Thyroid gland (tissue), 4 donors: Measurements from ENCODE around the gene AGPAT1.
A peak's percentile ranks its signal among the peaks of the same experiment; 100 is the strongest.

Source experiments
- POLR2A ChIP-seq, 2 donors: fragments of 450-650 bp; IDR thresholded peaks; one replicate each; pipeline ENCODE4 v1.6.1; 2017; ENCODE audit warnings: antibody characterized with exemption in 2 of 2, mild to moderate bottlenecking in 2 of 2, moderate library complexity in 1 of 2
- TF ChIP-seq, protein P1 (sequence below), 6 experiments: fragments of 200-600 bp in 3 of 6; fragments of 450-650 bp in 3 of 6; sonication (generic) in 3 of 6; IDR thresholded peaks; one replicate each; pipeline ENCODE4 v1.5.1; 2016 to 2019; ENCODE audit warnings: antibody characterized with exemption in 6 of 6, mild to moderate bottlenecking in 2 of 6, inconsistent platforms in 1 of 6, moderate library complexity in 1 of 6

DNA sequence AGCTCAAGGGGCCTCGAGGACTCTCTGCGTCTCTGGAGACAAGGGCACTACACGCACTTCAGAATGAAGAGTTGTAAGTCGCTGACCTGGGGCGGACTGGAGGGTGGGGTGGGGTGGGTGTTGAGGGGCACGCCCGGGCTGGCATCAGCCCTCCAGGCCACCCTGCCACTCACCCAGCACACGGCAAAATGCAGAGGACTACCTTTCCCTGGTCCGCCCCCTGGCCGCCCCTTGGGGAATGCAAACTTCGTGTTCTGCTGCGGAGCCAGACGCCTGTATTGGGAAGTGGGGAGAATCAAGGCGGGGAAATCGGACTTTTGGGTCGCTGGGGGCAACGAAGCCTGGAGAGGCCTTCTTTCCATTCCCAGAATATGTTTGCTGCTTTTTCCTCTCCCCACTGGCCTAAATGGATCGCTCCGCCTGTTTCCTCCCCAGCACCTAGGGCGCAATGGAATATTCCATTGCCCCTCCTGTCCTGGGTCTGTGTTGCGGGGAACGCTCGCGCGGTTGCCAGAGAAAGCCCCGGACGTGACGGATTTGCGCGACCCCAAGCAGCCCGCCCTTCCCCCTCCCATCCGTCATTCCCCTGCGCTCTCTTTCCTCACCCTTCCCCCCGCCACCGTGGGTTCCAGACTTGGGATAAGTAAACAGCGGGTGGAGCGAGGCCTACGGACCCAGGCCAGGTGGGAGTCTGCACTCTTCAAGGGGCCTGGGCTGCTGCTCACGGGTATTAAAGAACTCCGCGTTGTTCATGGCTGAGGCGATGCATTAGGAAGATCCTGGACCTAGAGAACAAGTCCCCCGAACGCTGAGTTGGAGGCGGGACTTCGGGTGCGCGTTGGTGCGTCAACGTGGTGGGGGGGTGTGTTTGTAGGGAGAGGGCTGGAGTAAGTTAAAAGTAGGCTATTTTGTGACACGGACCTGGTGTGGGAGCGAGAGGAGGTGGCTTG, 22.0 kb downstream of the AGPAT1 start, which contains the start of gene PPT2:
- TF ChIP-seq, protein P1, sequence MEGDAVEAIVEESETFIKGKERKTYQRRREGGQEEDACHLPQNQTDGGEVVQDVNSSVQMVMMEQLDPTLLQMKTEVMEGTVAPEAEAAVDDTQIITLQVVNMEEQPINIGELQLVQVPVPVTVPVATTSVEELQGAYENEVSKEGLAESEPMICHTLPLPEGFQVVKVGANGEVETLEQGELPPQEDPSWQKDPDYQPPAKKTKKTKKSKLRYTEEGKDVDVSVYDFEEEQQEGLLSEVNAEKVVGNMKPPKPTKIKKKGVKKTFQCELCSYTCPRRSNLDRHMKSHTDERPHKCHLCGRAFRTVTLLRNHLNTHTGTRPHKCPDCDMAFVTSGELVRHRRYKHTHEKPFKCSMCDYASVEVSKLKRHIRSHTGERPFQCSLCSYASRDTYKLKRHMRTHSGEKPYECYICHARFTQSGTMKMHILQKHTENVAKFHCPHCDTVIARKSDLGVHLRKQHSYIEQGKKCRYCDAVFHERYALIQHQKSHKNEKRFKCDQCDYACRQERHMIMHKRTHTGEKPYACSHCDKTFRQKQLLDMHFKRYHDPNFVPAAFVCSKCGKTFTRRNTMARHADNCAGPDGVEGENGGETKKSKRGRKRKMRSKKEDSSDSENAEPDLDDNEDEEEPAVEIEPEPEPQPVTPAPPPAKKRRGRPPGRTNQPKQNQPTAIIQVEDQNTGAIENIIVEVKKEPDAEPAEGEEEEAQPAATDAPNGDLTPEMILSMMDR (IDR thresholded peaks at IDR 0.05) = peak in 4 of 6 experiments; percentile 6 to 32 (median 27)
- TF ChIP-seq POLR2A (IDR thresholded peaks at IDR 0.05) = peak in 1 of 2 donors; percentile 60
